Astrocyte (in vitro differentiated cells and primary cell): ENCODE data around the gene TBX2. TPM values are rescaled to one million over a fixed set of nuclear protein-coding genes. Genes with fewer than 3 reads are reported as not detected.

Source experiments
- DNase-seq: peaks from one replicate; pipeline ENCODE4 v3.0.0-alpha.2; 2010; ENCODE audit warnings: low read depth
- FAIRE-seq: peaks from 2 replicates; lab custom pipeline; 2011; peaks lifted over from hg19 to GRCh38; lab: Jason Lieb, UNC
- H2AFZ ChIP-seq: 2 replicates; pipeline ENCODE4 v1.6.0; 2012; ENCODE audit warnings: low read depth, low read length, inconsistent platforms
- H3K27ac ChIP-seq: 2 replicates; pipeline ENCODE4 v1.5.1; 2011; ENCODE audit warnings: low read depth, low read length, inconsistent platforms
- H3K27me3 ChIP-seq: 2 replicates; pipeline ENCODE4 v1.6.0; 2011; ENCODE audit warnings: low read length, inconsistent platforms; ENCODE audit not compliant: insufficient read depth
- H3K36me3 ChIP-seq: 2 replicates; pipeline ENCODE4 v1.5.1; 2011; ENCODE audit warnings: low read length, inconsistent platforms; ENCODE audit not compliant: insufficient read depth
- H3K4me1 ChIP-seq: 2 replicates; pipeline ENCODE4 v1.5.1; 2011; ENCODE audit warnings: low read length, inconsistent platforms; ENCODE audit not compliant: insufficient read depth
- H3K4me2 ChIP-seq: 2 replicates; pipeline ENCODE4 v1.6.0; 2012; ENCODE audit warnings: low read length, inconsistent platforms
- H3K4me3 ChIP-seq: 2 replicates; pipeline ENCODE4 v1.5.1; 2011; ENCODE audit warnings: low read depth, mild to moderate bottlenecking, low read length, inconsistent platforms; ENCODE audit not compliant: insufficient read depth
- H3K79me2 ChIP-seq: 2 replicates; pipeline ENCODE4 v1.6.0; 2012; ENCODE audit warnings: mild to moderate bottlenecking, low read length, inconsistent platforms; ENCODE audit not compliant: insufficient read depth
- H3K9ac ChIP-seq: 2 replicates; pipeline ENCODE4 v1.6.0; 2012; ENCODE audit warnings: mild to moderate bottlenecking, low read length, inconsistent platforms
- H3K9me3 ChIP-seq: 2 replicates; pipeline ENCODE4 v1.5.1; 2012; ENCODE audit warnings: low read depth, mild to moderate bottlenecking, low read length, inconsistent platforms; ENCODE audit not compliant: insufficient read depth
- H4K20me1 ChIP-seq: 2 replicates; pipeline ENCODE4 v1.6.0; 2012; ENCODE audit warnings: low read length, inconsistent platforms; ENCODE audit not compliant: insufficient read depth
- H3K27ac Mint-ChIP-seq: one replicate; pipeline ENCODE4 v1.8.0; 2021; ENCODE audit warnings: mild to moderate bottlenecking, mixed read lengths; ENCODE audit not compliant: unreplicated experiment
- H3K27me3 Mint-ChIP-seq: one replicate; pipeline ENCODE4 v1.8.0; 2021; ENCODE audit warnings: low read depth, mixed read lengths; ENCODE audit not compliant: unreplicated experiment
- H3K36me3 Mint-ChIP-seq: one replicate; pipeline ENCODE4 v1.8.0; 2021; ENCODE audit warnings: low read depth, mixed read lengths; ENCODE audit not compliant: unreplicated experiment
- H3K4me1 Mint-ChIP-seq: one replicate; pipeline ENCODE4 v1.8.0; 2021; ENCODE audit warnings: low read depth, mixed read lengths; ENCODE audit not compliant: unreplicated experiment
- H3K4me3 Mint-ChIP-seq: one replicate; pipeline ENCODE4 v1.8.0; 2021; ENCODE audit warnings: mild to moderate bottlenecking, moderate library complexity, mixed read lengths; ENCODE audit not compliant: unreplicated experiment
- H3K9me3 Mint-ChIP-seq: one replicate; pipeline ENCODE4 v1.8.0; 2021; ENCODE audit warnings: mild to moderate bottlenecking, mixed read lengths; ENCODE audit not compliant: unreplicated experiment
- EZH2 ChIP-seq: IDR thresholded peaks from 2 replicates; pipeline ENCODE4 v1.6.1; 2012; ENCODE audit warnings: mild to moderate bottlenecking, low read length, inconsistent platforms; ENCODE audit not compliant: insufficient read depth
- total RNA-seq: library from RNA; stranded (reverse); gene quantifications from 2 replicates; pipeline ENCODE4 v1.2.1, GENCODE V29; 2021
- TF ChIP-seq, protein P1 (sequence below): IDR thresholded peaks from 2 replicates; pipeline ENCODE4 v1.5.1; 2011; ENCODE audit warnings: low read depth, mild to moderate bottlenecking, inconsistent platforms, low read length, moderate library complexity; ENCODE audit not compliant: insufficient read depth

The TBX2 gene
- total RNA-seq, 1 donor from 2014 or later: 0.50 TPM

DNA sequence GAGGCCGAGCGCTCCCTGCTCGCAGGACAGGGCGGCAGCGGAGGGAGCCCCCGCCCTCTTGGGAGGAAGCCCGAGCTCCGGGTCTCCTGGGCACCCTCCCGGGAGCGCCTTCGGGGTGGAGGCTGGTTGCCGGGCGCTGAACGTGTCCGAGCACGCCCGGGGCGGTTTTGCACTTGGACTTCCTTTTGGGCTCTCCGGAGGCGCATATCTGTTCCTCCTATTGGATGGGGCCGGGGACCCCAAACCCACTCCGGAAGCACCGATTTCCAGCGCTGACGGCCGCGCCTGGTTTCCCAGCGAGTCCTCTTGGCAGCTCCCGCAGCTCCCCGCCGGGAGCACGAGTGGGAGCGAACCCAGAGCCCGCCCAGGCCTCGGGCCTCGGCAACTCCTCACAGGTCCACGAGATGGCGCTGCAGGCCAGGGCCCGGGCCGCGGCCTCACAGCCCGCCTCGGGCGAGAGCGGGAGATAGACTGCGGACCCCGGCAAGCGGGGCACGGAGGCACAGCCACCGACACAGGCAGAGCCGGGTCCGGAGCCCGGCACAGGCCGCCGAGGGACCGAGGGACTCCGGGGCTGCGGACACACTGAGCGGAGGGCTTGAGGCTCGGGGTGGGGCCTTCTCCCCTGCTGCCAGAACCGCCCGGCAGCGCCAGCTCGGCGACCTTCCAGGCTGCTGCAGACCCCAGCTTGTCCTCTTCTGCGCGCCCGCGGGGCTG is 12.7 kb downstream of the TBX2 start:
- Histone ChIP-seq H3K36me3 (no peaks in the 10 kb centered on the region), H3K79me2 (peaks cover 5% of the 10 kb centered on the region), H3K4me3 (peak overlapping the region; percentile 58), H2AFZ (peak overlapping the region; percentile 89), H3K4me1 (peaks cover 30% of the 10 kb centered on the region), H3K4me2 (peak overlapping the region; percentile 88), H3K27me3 (peaks cover 3% of the 10 kb centered on the region), H3K9me3 (no peaks in the 10 kb centered on the region), H4K20me1 (peaks cover 7% of the 10 kb centered on the region), H3K9ac (peak overlapping the region; percentile 79), H3K27ac (peak overlapping the region; percentile 41)
- Mint-ChIP-seq H3K36me3 (no peaks in the 10 kb centered on the region), H3K9me3 (no peaks in the 10 kb centered on the region), H3K4me1 (peaks cover 10% of the 10 kb centered on the region), H3K4me3 (peak overlapping the region; percentile 45), H3K27me3 (peaks cover 35% of the 10 kb centered on the region), H3K27ac (no peak overlapping the region)
- TF ChIP-seq, protein P1, sequence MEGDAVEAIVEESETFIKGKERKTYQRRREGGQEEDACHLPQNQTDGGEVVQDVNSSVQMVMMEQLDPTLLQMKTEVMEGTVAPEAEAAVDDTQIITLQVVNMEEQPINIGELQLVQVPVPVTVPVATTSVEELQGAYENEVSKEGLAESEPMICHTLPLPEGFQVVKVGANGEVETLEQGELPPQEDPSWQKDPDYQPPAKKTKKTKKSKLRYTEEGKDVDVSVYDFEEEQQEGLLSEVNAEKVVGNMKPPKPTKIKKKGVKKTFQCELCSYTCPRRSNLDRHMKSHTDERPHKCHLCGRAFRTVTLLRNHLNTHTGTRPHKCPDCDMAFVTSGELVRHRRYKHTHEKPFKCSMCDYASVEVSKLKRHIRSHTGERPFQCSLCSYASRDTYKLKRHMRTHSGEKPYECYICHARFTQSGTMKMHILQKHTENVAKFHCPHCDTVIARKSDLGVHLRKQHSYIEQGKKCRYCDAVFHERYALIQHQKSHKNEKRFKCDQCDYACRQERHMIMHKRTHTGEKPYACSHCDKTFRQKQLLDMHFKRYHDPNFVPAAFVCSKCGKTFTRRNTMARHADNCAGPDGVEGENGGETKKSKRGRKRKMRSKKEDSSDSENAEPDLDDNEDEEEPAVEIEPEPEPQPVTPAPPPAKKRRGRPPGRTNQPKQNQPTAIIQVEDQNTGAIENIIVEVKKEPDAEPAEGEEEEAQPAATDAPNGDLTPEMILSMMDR: peak; percentile 61
- TF ChIP-seq EZH2: no peak
- DNase-seq (peak; percentile 70), FAIRE-seq (no peak)

DNA sequence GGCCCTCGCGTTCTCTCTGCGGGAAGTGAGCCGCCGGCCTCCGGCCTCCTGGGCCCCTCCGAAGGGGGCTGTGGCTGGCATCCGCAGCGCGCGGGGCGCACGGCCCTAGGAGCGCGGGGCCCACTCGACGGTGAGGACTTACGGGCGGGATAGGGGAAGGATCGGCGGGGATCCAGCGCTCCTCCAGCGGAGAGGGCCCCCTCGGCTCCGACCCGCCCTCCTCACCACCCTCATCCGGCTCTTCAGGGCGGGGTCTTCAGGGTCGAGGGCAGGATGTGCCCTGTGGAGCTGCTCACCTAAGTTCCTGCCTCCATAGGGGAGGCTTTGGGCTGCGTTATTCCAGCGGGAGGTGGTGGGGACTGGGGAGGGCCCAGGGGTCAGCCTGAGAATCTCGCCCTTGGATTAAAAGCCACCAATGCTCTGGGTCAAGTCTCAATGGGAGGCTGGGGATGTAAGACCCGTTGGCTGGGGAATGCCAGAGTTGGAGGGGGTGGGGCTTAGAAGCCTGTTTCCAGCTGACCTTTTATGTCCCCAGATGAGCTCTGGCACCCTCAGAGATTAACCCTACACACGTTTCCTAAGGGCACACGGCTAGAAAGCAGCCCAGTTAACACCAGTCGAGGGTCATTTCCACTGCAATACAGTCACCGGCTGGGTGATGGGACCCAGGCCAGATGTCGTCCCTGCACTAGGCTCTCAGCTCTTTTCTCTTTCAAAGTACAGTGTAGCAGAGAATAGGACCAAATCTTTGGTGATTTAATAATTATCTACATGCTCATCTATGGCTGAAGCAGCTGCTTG is 13.4 kb downstream of the TBX2 start:
- Mint-ChIP-seq H3K9me3 (no peaks in the 10 kb centered on the region), H3K36me3 (no peaks in the 10 kb centered on the region), H3K27me3 (peaks cover 27% of the 10 kb centered on the region), H3K4me1 (peaks cover 10% of the 10 kb centered on the region), H3K27ac (no peak overlapping the region), H3K4me3 (peak overlapping the region; percentile 70)
- Histone ChIP-seq H3K79me2 (no peaks in the 10 kb centered on the region), H3K4me3 (peak overlapping the region; percentile 58), H4K20me1 (peaks cover 5% of the 10 kb centered on the region), H3K9ac (peak overlapping the region; percentile 79), H2AFZ (peak overlapping the region; percentile 89), H3K4me1 (peaks cover 30% of the 10 kb centered on the region), H3K9me3 (no peaks in the 10 kb centered on the region), H3K27me3 (no peaks in the 10 kb centered on the region), H3K4me2 (peak overlapping the region; percentile 88), H3K36me3 (no peaks in the 10 kb centered on the region), H3K27ac (peak overlapping the region; percentile 7)
- FAIRE-seq (no peak), DNase-seq (no peak)
- TF ChIP-seq, protein P1: no peak
- no peak for TF ChIP-seq EZH2
